ENCODE measurements around the gene TENM3.

GRCh38 chr4:182404376-182404775 lies 161.2 kb downstream of the TENM3 start:
- TF ChIP-seq POLR2A (IDR thresholded peaks at IDR 0.05) (no peak), CTCF (IDR thresholded peaks at IDR 0.05) (no peak)

Data from testis (tissue), 2 donors.